GM19328 (cell line): ENCODE data around the gene GPR176.

Experiments used
- ATAC-seq: cut with Tn5 transposase; IDR thresholded peaks from one replicate; pipeline ENCODE4 v1.9.1; 2021; ENCODE audit warnings: mild to moderate bottlenecking, moderate library complexity; ENCODE audit not compliant: unreplicated experiment

GPR176 gene

GRCh38 chr15:39919748-39920509, at the start of gene GPR176:
Gene GPR176 (minus strand): TSS chr15:39920266. CDS start chr15:39920026, 240 bp downstream.
- no peak for ATAC-seq

GRCh38 chr15:39969002-39969394, 48.9 kb upstream of the GPR176 start:
- no peak for ATAC-seq

- ATAC-seq: no peak
Observed at GRCh38 chr15:39968273-39969001, 48.4 kb upstream of the GPR176 start.

- ATAC-seq: no peak
Observed at GRCh38 chr15:39966521-39966920, 46.5 kb upstream of the GPR176 start.

GRCh38 chr15:39963786-39964185, 43.7 kb upstream of the GPR176 start:
- no peak for ATAC-seq

GRCh38 chr15:39961051-39961450, 41.0 kb upstream of the GPR176 start:
- ATAC-seq: no peak

GRCh38 chr15:39960411-39960810, 40.3 kb upstream of the GPR176 start:
- no peak for ATAC-seq

- no peak for ATAC-seq
Observed at GRCh38 chr15:39959411-39959810, 39.3 kb upstream of the GPR176 start.

GRCh38 chr15:39957481-39957880, 37.4 kb upstream of the GPR176 start:
- ATAC-seq: no peak

- ATAC-seq: no peak
Observed at GRCh38 chr15:39953521-39953920, 33.5 kb upstream of the GPR176 start.

GRCh38 chr15:39951561-39951960, 31.5 kb upstream of the GPR176 start:
- no peak for ATAC-seq

GRCh38 chr15:39948817-39949216, 28.8 kb upstream of the GPR176 start:
- no peak for ATAC-seq

GRCh38 chr15:39947401-39948197, 27.5 kb upstream of the GPR176 start:
- ATAC-seq: no peak

- no peak for ATAC-seq
Observed at GRCh38 chr15:39946862-39947261, 26.8 kb upstream of the GPR176 start.

GRCh38 chr15:39944726-39945125, 24.7 kb upstream of the GPR176 start:
- no peak for ATAC-seq

GRCh38 chr15:39942753-39943150, 22.7 kb upstream of the GPR176 start:
- no peak for ATAC-seq

- ATAC-seq: no peak
Observed at GRCh38 chr15:39942101-39942752, 22.2 kb upstream of the GPR176 start.

GRCh38 chr15:39939487-39940452, 19.7 kb upstream of the GPR176 start:
- ATAC-seq: no peak

GRCh38 chr15:39937696-39938095, 17.6 kb upstream of the GPR176 start:
- ATAC-seq: no peak

- ATAC-seq: no peak
Observed at GRCh38 chr15:39936681-39937080, 16.6 kb upstream of the GPR176 start.
